GM12878 (cell line): ENCODE results near the gene CDH18.

Experiments
- BMI1 ChIP-seq: fragments of 450-650 bp; IDR thresholded peaks from 2 replicates; pipeline ENCODE4 v1.6.1; 2016; ENCODE audit warnings: mild to moderate bottlenecking, moderate library complexity, borderline replicate concordance
- CTCF ChIP-seq, 3 experiments: IDR thresholded peaks in 2 of 3; conservative IDR thresholded peaks in 1 of 3; 2 replicates each; pipeline ENCODE4 v1.5.1; 2011; ENCODE audit warnings: low read depth in 3 of 3, low read length in 3 of 3, mild to moderate bottlenecking in 3 of 3, control low read depth in 2 of 3, moderate library complexity in 2 of 3, inconsistent platforms in 1 of 3, mixed read lengths in 1 of 3; ENCODE audit not compliant: control insufficient read depth in 2 of 3, insufficient read depth in 1 of 3; ENCODE audit errors: extremely low read depth in 1 of 3
- ETV6 ChIP-seq, 2 experiments: fragments of 450-650 bp in 1 of 2; IDR thresholded peaks in 1 of 2; conservative IDR thresholded peaks in 1 of 2; 2 replicates each; pipeline ENCODE4 v1.6.1; 2014; ENCODE audit warnings: antibody characterized with exemption in 1 of 2, borderline replicate concordance in 1 of 2, low read depth in 1 of 2, mild to moderate bottlenecking in 1 of 2, moderate library complexity in 1 of 2
- EZH2 ChIP-seq: IDR thresholded peaks from 2 replicates; pipeline ENCODE4 v1.6.1; 2012; ENCODE audit warnings: low read depth, mild to moderate bottlenecking, control low read depth, inconsistent platforms, low read length, borderline replicate concordance; ENCODE audit not compliant: control insufficient read depth
- KDM1A ChIP-seq: fragments of 200-600 bp; sonication (generic); IDR thresholded peaks from 2 replicates; pipeline ENCODE4 v1.6.1; 2016; ENCODE audit warnings: borderline replicate concordance
- MAX ChIP-seq: IDR thresholded peaks from 2 replicates; pipeline ENCODE4 v1.6.1; 2012; ENCODE audit warnings: low read depth, low read length, improper control_type of control experiment
- MTA3 ChIP-seq: IDR thresholded peaks from 2 replicates; pipeline ENCODE4 v1.6.1; 2012; ENCODE audit warnings: low read length, inconsistent platforms, borderline replicate concordance
- MXI1 ChIP-seq: fragments of 150-350 bp; IDR thresholded peaks from 2 replicates; pipeline ENCODE4 v1.6.1; 2011; ENCODE audit warnings: low read depth, mild to moderate bottlenecking, inconsistent platforms, low read length, improper control_type of control experiment
- POLR2AphosphoS5 ChIP-seq: IDR thresholded peaks from 2 replicates; pipeline ENCODE4 v1.6.1; 2011; ENCODE audit warnings: mild to moderate bottlenecking, low read length, inconsistent platforms
- RAD21 ChIP-seq: IDR thresholded peaks from 2 replicates; pipeline ENCODE4 v1.6.1; 2011; ENCODE audit warnings: mild to moderate bottlenecking, low read depth, low read length, moderate library complexity; ENCODE audit not compliant: insufficient read depth
- SIX5 ChIP-seq: IDR thresholded peaks from 2 replicates; pipeline ENCODE4 v1.6.1; 2011; ENCODE audit warnings: mild to moderate bottlenecking, low read depth, low read length, moderate library complexity; ENCODE audit not compliant: severe bottlenecking
- TAF1 ChIP-seq: IDR thresholded peaks from 2 replicates; pipeline ENCODE4 v1.6.1; 2011; ENCODE audit warnings: mild to moderate bottlenecking, low read depth, low read length, borderline replicate concordance
- USF1 ChIP-seq: IDR thresholded peaks from 2 replicates; pipeline ENCODE4 v1.6.1; 2011; ENCODE audit warnings: borderline replicate concordance, low read depth, mild to moderate bottlenecking, moderate library complexity, mixed read lengths, low read length; ENCODE audit not compliant: insufficient read depth; ENCODE audit errors: extremely low read length
- USF2 ChIP-seq: IDR thresholded peaks from 2 replicates; pipeline ENCODE4 v1.6.1; 2011; ENCODE audit warnings: low read depth, low read length, improper control_type of control experiment, borderline replicate concordance

- TF ChIP-seq CTCF (IDR thresholded peaks at IDR 0.05 in 2 of 3, conservative IDR thresholded peaks at IDR 0.05 in 1 of 3; ENCODE audit: control insufficient read depth in 2 of 3, extremely low read depth in 1 of 3, insufficient read depth in 1 of 3, low read depth in 3 of 3, low read length in 3 of 3) (no peak), TAF1 (no peak), RAD21 (no peak), KDM1A (no peak), SIX5 (no peak), POLR2AphosphoS5 (no peak), MTA3 (no peak), USF1 (no peak), MAX (no peak), MXI1 (no peak), BMI1 (no peak), EZH2 (no peak), USF2 (no peak), ETV6 (conservative IDR thresholded peaks at IDR 0.05 in 1 of 2, IDR thresholded peaks at IDR 0.05 in 1 of 2; ENCODE audit: borderline replicate concordance in 1 of 2, low read depth in 1 of 2) (no peak)
These were observed 64.3 kb downstream of the CDH18 start for GRCh38 chr5:19923742-19924141.
